Adrenal gland (tissue), 19 donors: ENCODE results near the gene TBX3. TPM values are rescaled to one million over a fixed set of nuclear protein-coding genes. Genes with fewer than 3 reads are reported as not detected.

ENCODE experiments used
- DNase-seq, 7 donors: peaks; one replicate each; pipeline ENCODE4 v3.0.0-alpha.2; 2019 to 2020
- H3K27ac ChIP-seq, 5 donors: fragments of 200-600 bp; sonication (generic) in 4 of 5; 1 replicate in 3 of 5; 2 replicates in 2 of 5; pipeline versions ENCODE4 v1.5.1 to v1.8.0; 2016 to 2020; ENCODE audit warnings: mild to moderate bottlenecking in 1 of 5
- H3K27me3 ChIP-seq: fragments of 200-600 bp; 2 replicates; pipeline ENCODE4 v1.8.0; 2021
- H3K36me3 ChIP-seq, 2 donors: fragments of 200-600 bp; replicated peaks in 1 of 2; 1 replicate in 1 of 2; 2 replicates in 1 of 2; pipeline versions ENCODE4 v1.5.1 to v1.8.0; 2018 to 2022
- H3K4me1 ChIP-seq, 2 donors: fragments of 200-600 bp; replicated peaks in 1 of 2; 1 replicate in 1 of 2; 2 replicates in 1 of 2; pipeline versions ENCODE4 v1.5.1 to v1.8.0; 2018 to 2021
- H3K4me3 ChIP-seq, 4 donors: fragments of 200-600 bp; sonication (generic) in 3 of 4; one replicate each; pipeline ENCODE4 v1.5.1; 2016 to 2018
- H3K9me3 ChIP-seq, 3 donors: fragments of 200-600 bp; sonication (generic) in 1 of 3; replicated peaks in 1 of 3; 1 replicate in 2 of 3; 2 replicates in 1 of 3; pipeline versions ENCODE4 v1.5.1 to v1.8.0; 2016 to 2021
- POLR2A ChIP-seq, 2 donors: fragments of 450-650 bp; IDR thresholded peaks; one replicate each; pipeline ENCODE4 v1.6.1; 2017; ENCODE audit warnings: antibody characterized with exemption in 2 of 2, mild to moderate bottlenecking in 2 of 2, moderate library complexity in 1 of 2
- WGBS, 4 donors: extraction: QIAGEN DNeasy Blood & Tissue Kit in 2 of 4; methylation state at CpG; one replicate each; pipeline versions ENCODE4 v1.1.5 to v1.1.7; 2013 to 2017; 5-methylcytosine and 5-hydroxymethylcytosine counted together
- intact Hi-C, 2 donors: fragments of 100-400 bp; cut with DNase I; formaldehyde crosslinking; loops; one replicate each; pipeline versions ENCODE4 v1.14.1 to v1.15.0; 2022 to 2023
- long read RNA-seq, 10 donors: library from polyadenylated mRNA in 3 of 10; unstranded in 2 of 10; stranded (forward) in 1 of 10; transcript quantifications; one replicate each; pipeline ENCODE4 v2.0.0 and lab custom pipeline, GENCODE V29; 2021 to 2026
- polyA plus RNA-seq, 3 donors: library from polyadenylated mRNA; stranded (reverse); fragments of 200-250 nt in 2 of 3; fragments of 350-450 nt in 1 of 3; fragmentation: Illumina TruSeq in 1 of 3; extraction: RNeasy Lipid Tissue Mini Kit (QIAGEN cat#74804) in 1 of 3; gene quantifications; one replicate each; pipeline ENCODE4 v1.2.3, GENCODE V29; 2013 to 2014
- total RNA-seq, 9 donors: library from RNA; depleted of rRNA in 4 of 9; stranded (reverse); fragments of >200 nt in 4 of 9; fragments of 120-200 nt in 1 of 9; fragmentation: NEBNext Ultra II Directional in 1 of 9; extraction: Animal tissue kit (Norgen Biotek cat#: 25700) in 1 of 9; gene quantifications; one replicate each; pipeline versions ENCODE4 v1.1.0 to v1.2.4, GENCODE V29; 2013 to 2023
- TF ChIP-seq, protein P1 (sequence below), 6 experiments: fragments of 450-650 bp in 4 of 6; fragments of 200-600 bp in 2 of 6; sonication (generic) in 1 of 6; IDR thresholded peaks; 1 replicate in 5 of 6; 2 replicates in 1 of 6; pipeline versions ENCODE4 v1.5.1 to v1.8.0; 2016 to 2021; ENCODE audit warnings: antibody characterized with exemption in 6 of 6, mild to moderate bottlenecking in 2 of 6, moderate library complexity in 1 of 6
- donor health status: healthy with polysubstance abuse.
- donor health status: Bipolar disorder and iron deficiency.
- donor health status: DM: yes; HTN: yes; CAD: no.
- donor health status: DM: no; HTN: no; CAD: no.
- donor health status: DM: no; HTN: no; CAD: no.
- donor health status: DM: yes; HTN: yes; CAD: no.

The TBX3 gene
- total RNA-seq (100 to 1,000 TPM; 156 to 602 (median 393) TPM), polyA plus RNA-seq (100 to 1,000 TPM; 172 to 216 (median 181) TPM)
- long read RNA-seq, donor 1, full-length matches to known transcripts: 28 of 90 reads
- long read RNA-seq, donor 1, partial matches to known transcripts: 62 of 90 reads
- long read RNA-seq, donor 1, other reads (novel, unspliced or antisense): 0 of 90 reads
- long read RNA-seq, donor 2, full-length matches to known transcripts: 61 of 186 reads
- long read RNA-seq, donor 2, partial matches to known transcripts: 125 of 186 reads
- long read RNA-seq, donor 2, other reads (novel, unspliced or antisense): 0 of 186 reads
- long read RNA-seq, donor 3, full-length matches to known transcripts: 10 of 99 reads
- long read RNA-seq, donor 3, partial matches to known transcripts: 89 of 99 reads
- long read RNA-seq, donor 3, other reads (novel, unspliced or antisense): 0 of 99 reads
- long read RNA-seq, donor 4, full-length matches to known transcripts: 32 of 178 reads
- long read RNA-seq, donor 4, partial matches to known transcripts: 105 of 178 reads
- long read RNA-seq, donor 4, other reads (novel, unspliced or antisense): 41 of 178 reads
- long read RNA-seq, donor 5, full-length matches to known transcripts: 365 of 501 reads
- long read RNA-seq, donor 5, partial matches to known transcripts: 62 of 501 reads
- long read RNA-seq, donor 5, other reads (novel, unspliced or antisense): 74 of 501 reads
- long read RNA-seq, donor 6, full-length matches to known transcripts: 9 of 79 reads
- long read RNA-seq, donor 6, partial matches to known transcripts: 54 of 79 reads
- long read RNA-seq, donor 6, other reads (novel, unspliced or antisense): 16 of 79 reads
- long read RNA-seq, donor 7, full-length matches to known transcripts: 14 of 81 reads
- long read RNA-seq, donor 7, partial matches to known transcripts: 67 of 81 reads
- long read RNA-seq, donor 7, other reads (novel, unspliced or antisense): 0 of 81 reads
- long read RNA-seq, donor 8, full-length matches to known transcripts: 73 of 198 reads
- long read RNA-seq, donor 8, partial matches to known transcripts: 125 of 198 reads
- long read RNA-seq, donor 8, other reads (novel, unspliced or antisense): 0 of 198 reads
- long read RNA-seq, donor 9, full-length matches to known transcripts: 27 of 407 reads
- long read RNA-seq, donor 9, partial matches to known transcripts: 380 of 407 reads
- long read RNA-seq, donor 9, other reads (novel, unspliced or antisense): 0 of 407 reads
- long read RNA-seq, donor 10, full-length matches to known transcripts: 13 of 43 reads
- long read RNA-seq, donor 10, partial matches to known transcripts: 30 of 43 reads
- long read RNA-seq, donor 10, other reads (novel, unspliced or antisense): 0 of 43 reads

DNA sequence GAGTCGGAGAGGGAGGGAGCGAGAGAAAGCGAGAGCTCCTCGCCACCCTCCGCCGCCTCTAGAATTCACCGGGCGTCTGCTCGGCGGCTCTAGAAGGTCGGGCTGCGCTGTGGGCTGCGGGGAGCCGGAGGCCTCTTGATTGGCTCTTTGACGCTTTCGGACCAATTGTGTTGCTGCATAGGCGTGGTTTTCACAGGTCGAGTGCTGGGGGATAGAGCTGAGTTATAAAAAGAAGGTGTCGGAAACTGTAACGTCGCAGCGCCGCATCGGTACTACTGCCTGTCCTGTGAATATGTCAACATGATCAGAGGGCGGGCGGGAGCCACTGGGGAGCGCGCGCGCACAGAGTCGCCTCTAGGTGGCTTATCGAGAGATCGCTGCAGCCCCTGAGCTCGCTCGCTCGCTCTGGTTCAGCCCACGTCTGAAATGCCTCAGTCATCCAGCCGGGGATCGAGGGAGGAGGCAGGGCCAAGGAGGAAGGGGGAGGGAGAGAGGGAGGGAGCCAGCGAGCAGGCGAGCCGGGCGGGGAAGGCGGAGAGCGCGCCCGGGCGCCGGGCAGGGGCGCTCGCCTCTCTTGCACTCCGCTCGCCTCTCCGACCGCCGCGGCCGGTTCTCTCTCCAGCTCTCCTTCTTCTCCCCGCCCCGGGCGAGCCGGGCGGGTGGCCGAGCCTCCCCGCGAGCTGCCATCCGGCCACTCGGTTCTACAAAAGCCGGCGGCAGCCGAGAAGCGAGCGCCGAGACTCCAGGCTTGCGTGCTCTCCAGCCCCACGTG lies at the start of gene TBX3:
Gene TBX3, minus strand, starts transcription at position 78 of the 772 bp plus-strand sequence. CDS start 975 bp downstream, outside the sequence.
- Histone ChIP-seq H3K27ac (peak within 1 kb of the TSS; percentile 93 to 99 (median 97)), H3K36me3 (peaks cover 0 to 24% of the 10 kb centered on the region in 2 donors), H3K4me3 (peak within 1 kb of the TSS; percentile 74 to 90 (median 84)), H3K4me1 (peaks cover 5 to 11% of the 10 kb centered on the region in 2 donors), H3K9me3 (no peaks in the 10 kb centered on the region), H3K27me3 (no peaks in the 10 kb centered on the region)
- 0 to 2% (median 1%) methylated on average over 17 to 76 of the region's 76 CpGs for WGBS, 4 donors
- peak; percentile 92 to 97 for TF ChIP-seq POLR2A (IDR thresholded peaks at IDR 0.05)
- TF ChIP-seq, protein P1, sequence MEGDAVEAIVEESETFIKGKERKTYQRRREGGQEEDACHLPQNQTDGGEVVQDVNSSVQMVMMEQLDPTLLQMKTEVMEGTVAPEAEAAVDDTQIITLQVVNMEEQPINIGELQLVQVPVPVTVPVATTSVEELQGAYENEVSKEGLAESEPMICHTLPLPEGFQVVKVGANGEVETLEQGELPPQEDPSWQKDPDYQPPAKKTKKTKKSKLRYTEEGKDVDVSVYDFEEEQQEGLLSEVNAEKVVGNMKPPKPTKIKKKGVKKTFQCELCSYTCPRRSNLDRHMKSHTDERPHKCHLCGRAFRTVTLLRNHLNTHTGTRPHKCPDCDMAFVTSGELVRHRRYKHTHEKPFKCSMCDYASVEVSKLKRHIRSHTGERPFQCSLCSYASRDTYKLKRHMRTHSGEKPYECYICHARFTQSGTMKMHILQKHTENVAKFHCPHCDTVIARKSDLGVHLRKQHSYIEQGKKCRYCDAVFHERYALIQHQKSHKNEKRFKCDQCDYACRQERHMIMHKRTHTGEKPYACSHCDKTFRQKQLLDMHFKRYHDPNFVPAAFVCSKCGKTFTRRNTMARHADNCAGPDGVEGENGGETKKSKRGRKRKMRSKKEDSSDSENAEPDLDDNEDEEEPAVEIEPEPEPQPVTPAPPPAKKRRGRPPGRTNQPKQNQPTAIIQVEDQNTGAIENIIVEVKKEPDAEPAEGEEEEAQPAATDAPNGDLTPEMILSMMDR (IDR thresholded peaks at IDR 0.05): peak; percentile 58 to 89 (median 78)
- intact Hi-C loops: loop anchor here in 1 of 2 donors (10.0 kb wide), 1 partner anchor 91 kb away; no protein-coding TSS in a partner anchor
- peak; percentile 95 to 99 (median 98) for DNase-seq

DNA sequence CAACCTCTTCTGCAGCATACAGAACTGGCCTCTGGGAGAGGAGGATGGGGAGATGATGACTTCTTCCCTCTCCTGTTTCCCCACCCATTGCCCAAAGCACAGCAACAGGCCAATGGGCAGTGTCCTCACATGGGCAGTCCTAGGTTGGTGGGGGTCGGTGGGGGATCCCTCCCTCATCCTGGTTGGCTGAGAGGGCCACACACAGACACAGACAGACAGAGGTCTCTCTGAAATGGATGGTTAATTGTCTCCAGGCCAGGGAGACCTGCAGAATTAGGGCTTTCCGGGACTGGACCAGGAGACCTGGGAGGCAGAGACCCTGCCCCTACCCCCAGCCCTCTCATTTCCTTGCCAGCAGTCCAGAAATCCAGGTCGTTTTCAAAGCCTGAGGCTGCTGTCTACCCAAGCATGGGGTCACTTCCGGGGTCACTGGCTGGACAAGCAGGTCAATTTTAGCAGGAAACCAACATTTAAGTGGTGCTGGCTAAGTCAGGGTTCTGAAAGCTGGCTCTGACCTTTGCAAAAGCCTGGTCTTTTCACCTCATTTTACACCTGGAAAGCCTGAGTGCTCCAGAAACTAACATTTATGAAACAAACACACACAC lies 48.6 kb upstream of the TBX3 start:
- Histone ChIP-seq H3K27ac (peak overlapping the region in 1 of 5 donors; percentile 40), H3K36me3 (no peaks in the 10 kb centered on the region), H3K27me3 (no peaks in the 10 kb centered on the region), H3K4me3 (no peak overlapping the region), H3K9me3 (no peaks in the 10 kb centered on the region), H3K4me1 (peaks cover 0 to 9% of the 10 kb centered on the region in 2 donors)
- no peak for DNase-seq
- WGBS, 4 donors: 25 to 66% (median 60%) methylated on average over 1 to 4 of the region's 4 CpGs; no CpG with 5 or more reads in 1 of the 4 donors
- intact Hi-C loops: no loop called here
- no peak for TF ChIP-seq POLR2A (IDR thresholded peaks at IDR 0.05)
- TF ChIP-seq, protein P1 (IDR thresholded peaks at IDR 0.05): no peak

DNA sequence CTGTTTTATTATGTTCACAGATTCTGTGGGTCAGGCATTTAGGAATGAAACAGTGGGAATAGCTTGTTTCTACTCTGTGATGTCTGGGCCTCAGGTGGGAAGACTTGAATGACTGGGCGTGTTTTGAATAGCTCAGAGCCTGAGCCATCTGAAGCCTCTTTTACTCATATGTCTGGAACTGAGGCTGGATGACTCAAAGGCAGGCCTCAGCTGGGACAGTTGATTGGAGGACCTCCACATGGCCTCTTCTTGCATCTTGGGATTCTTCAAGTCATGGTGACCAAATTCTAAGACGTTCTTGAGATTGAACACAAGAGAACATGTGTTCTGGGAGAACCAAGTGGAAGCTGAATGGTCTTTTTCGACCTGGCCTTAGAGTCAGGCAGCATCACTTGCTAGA lies 45.8 kb upstream of the TBX3 start:
- Histone ChIP-seq H3K36me3 (no peaks in the 10 kb centered on the region), H3K4me1 (peaks cover 0 to 3% of the 10 kb centered on the region in 2 donors), H3K4me3 (no peak overlapping the region), H3K9me3 (no peaks in the 10 kb centered on the region), H3K27me3 (no peaks in the 10 kb centered on the region), H3K27ac (no peak overlapping the region)
- DNase-seq: no peak
- WGBS, 4 donors: 87 to 97% (median 93%) methylated on average over 3 of the region's 3 CpGs
- TF ChIP-seq, protein P1 (IDR thresholded peaks at IDR 0.05): no peak
- no peak for TF ChIP-seq POLR2A (IDR thresholded peaks at IDR 0.05)
- intact Hi-C loops: no loop called here
